ENCODE data around the gene ADGRF4. TPM values are rescaled to one million over a fixed set of nuclear protein-coding genes. Genes with fewer than 3 reads are reported as not detected.

Gene ADGRF4, protein sequence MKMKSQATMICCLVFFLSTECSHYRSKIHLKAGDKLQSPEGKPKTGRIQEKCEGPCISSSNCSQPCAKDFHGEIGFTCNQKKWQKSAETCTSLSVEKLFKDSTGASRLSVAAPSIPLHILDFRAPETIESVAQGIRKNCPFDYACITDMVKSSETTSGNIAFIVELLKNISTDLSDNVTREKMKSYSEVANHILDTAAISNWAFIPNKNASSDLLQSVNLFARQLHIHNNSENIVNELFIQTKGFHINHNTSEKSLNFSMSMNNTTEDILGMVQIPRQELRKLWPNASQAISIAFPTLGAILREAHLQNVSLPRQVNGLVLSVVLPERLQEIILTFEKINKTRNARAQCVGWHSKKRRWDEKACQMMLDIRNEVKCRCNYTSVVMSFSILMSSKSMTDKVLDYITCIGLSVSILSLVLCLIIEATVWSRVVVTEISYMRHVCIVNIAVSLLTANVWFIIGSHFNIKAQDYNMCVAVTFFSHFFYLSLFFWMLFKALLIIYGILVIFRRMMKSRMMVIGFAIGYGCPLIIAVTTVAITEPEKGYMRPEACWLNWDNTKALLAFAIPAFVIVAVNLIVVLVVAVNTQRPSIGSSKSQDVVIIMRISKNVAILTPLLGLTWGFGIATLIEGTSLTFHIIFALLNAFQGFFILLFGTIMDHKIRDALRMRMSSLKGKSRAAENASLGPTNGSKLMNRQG
- not detected in 2 replicates for total RNA-seq

GRCh38 chr6:47698342-47698787 lies at the start of gene ADGRF4:
ADGRF4 (plus strand) TSS chr6:47698580; CDS start chr6:47707246, 8,666 bp downstream.

Other genes with a start within 250 kb of the ADGRF4 start
- gene CD2AP, start 220.8 kb upstream of the ADGRF4 start, total RNA-seq = 5.8 and 7.9 TPM in 2 replicates
- gene OPN5, start 83.5 kb downstream of the ADGRF4 start, total RNA-seq = not detected in 2 replicates